ENCODE measurements around the gene ALPP.
"Not testable (repeated sequence)": the region's sequence is repeated elsewhere in the genome, so short reads cannot be mapped to it uniquely, and the experiment has no call there.

The ALPP gene

GRCh38 chr2:232407428-232408150 lies 29.0 kb downstream of the ALPP start:
- DNase-seq = not testable (repeated sequence)

- not testable (repeated sequence) for DNase-seq
Observed at GRCh38 chr2:232408269-232408668, 29.7 kb downstream of the ALPP start.

- DNase-seq = not testable (repeated sequence)
Observed at GRCh38 chr2:232409617-232410016, 31.1 kb downstream of the ALPP start.

GRCh38 chr2:232410238-232410900 lies 31.8 kb downstream of the ALPP start:
- no peak for DNase-seq

GRCh38 chr2:232411901-232412629 lies 33.5 kb downstream of the ALPP start:
- DNase-seq = no peak

- DNase-seq = no peak
Observed at GRCh38 chr2:232412986-232413385, 34.4 kb downstream of the ALPP start.

GRCh38 chr2:232415138-232415690 lies 36.7 kb downstream of the ALPP start:
- DNase-seq = no peak

GRCh38 chr2:232415736-232416520 lies 37.4 kb downstream of the ALPP start:
- DNase-seq = no peak

- DNase-seq = no peak
Observed at GRCh38 chr2:232416521-232417470, 38.2 kb downstream of the ALPP start.

- no peak for DNase-seq
Observed at GRCh38 chr2:232417489-232417888, 38.9 kb downstream of the ALPP start.

- DNase-seq = no peak
Observed at GRCh38 chr2:232418056-232418455, 39.5 kb downstream of the ALPP start.

- DNase-seq = no peak
Observed at GRCh38 chr2:232418466-232419244, 40.1 kb downstream of the ALPP start.

GRCh38 chr2:232419245-232420072 lies 40.9 kb downstream of the ALPP start:
- DNase-seq = no peak

- DNase-seq = no peak
Observed at GRCh38 chr2:232420073-232420454, 41.5 kb downstream of the ALPP start.

- peak; percentile 17 for DNase-seq
Observed at GRCh38 chr2:232420463-232421188, 42.1 kb downstream of the ALPP start.

- no peak for DNase-seq
Observed at GRCh38 chr2:232421189-232421785, 42.7 kb downstream of the ALPP start.

- no peak for DNase-seq
Observed at GRCh38 chr2:232422051-232422450, 43.5 kb downstream of the ALPP start.

- DNase-seq = not testable (repeated sequence)
Observed at GRCh38 chr2:232422996-232423395, 44.4 kb downstream of the ALPP start.

GRCh38 chr2:232423407-232423806 lies 44.9 kb downstream of the ALPP start:
- DNase-seq = not testable (repeated sequence)
